ENCODE results near the gene ACOT13.

Gene ACOT13

GRCh38 chr6:24664046-24664987, 2.6 kb upstream of the ACOT13 start:
- no peaks in the 10 kb centered on the region for H3K27me3 ChIP-seq (ENCODE audit: control insufficient read depth in 1 of 2, insufficient read depth in 1 of 2, low read length in 2 of 2)
- no peak overlapping the region for H4K8ac ChIP-seq (ENCODE audit: low read length)
- H3K4me1 ChIP-seq (ENCODE audit: control insufficient read depth, insufficient read depth, low read depth, low read length) = peaks cover 7% of the 10 kb centered on the region
- no peak overlapping the region for H3K23ac ChIP-seq (ENCODE audit: low read length in 2 of 2)
- no peak overlapping the region for H3K14ac ChIP-seq (ENCODE audit: low read length in 2 of 2)
- no peak overlapping the region for H3K27ac ChIP-seq (ENCODE audit: low read length, poor library complexity, severe bottlenecking)
- H2AK5ac ChIP-seq (ENCODE audit: low read length, severe bottlenecking) = no peak overlapping the region
- no peak overlapping the region for H2BK120ac ChIP-seq (ENCODE audit: low read depth, low read length)
- H3K4ac ChIP-seq (ENCODE audit: low read depth in 1 of 2, low read length in 2 of 2) = no peak overlapping the region
- DNase-seq = no peak
- H3K4me3 ChIP-seq (ENCODE audit: insufficient read depth in 1 of 2, low read depth in 1 of 2, low read length in 2 of 2) = peak overlapping the region in 1 of 2 experiments; percentile 98
- no peak overlapping the region for H2BK15ac ChIP-seq (ENCODE audit: low read depth, poor library complexity, severe bottlenecking)
- no peak overlapping the region for H3K18ac ChIP-seq (ENCODE audit: low read depth in 1 of 2, low read length in 2 of 2)
- H3K9me3 ChIP-seq (ENCODE audit: control insufficient read depth, low read length) = no peaks in the 10 kb centered on the region
- H3K4me2 ChIP-seq (ENCODE audit: low read length, poor library complexity, severe bottlenecking) = no peak overlapping the region
- peak overlapping the region; percentile 96 for H3K9ac ChIP-seq (ENCODE audit: low read length)
- peaks cover 6 to 47% of the 10 kb centered on the region in 2 experiments for H3K36me3 ChIP-seq (ENCODE audit: control insufficient read depth in 1 of 2, insufficient read depth in 2 of 2, low read depth in 1 of 2, low read length in 2 of 2)
- H2BK12ac ChIP-seq (ENCODE audit: low read length in 2 of 2) = no peak overlapping the region
- no peak overlapping the region for H2AFZ ChIP-seq (ENCODE audit: low read depth, low read length)
- no peak overlapping the region for H2BK5ac ChIP-seq (ENCODE audit: low read depth, low read length, poor library complexity, severe bottlenecking)
- H3K79me1 ChIP-seq (replicated peaks; ENCODE audit: low read length, poor library complexity, severe bottlenecking) = peaks cover 25% of the 10 kb centered on the region
- WGBS = 97% methylated on average over 6 of the region's 7 CpGs
- H4K91ac ChIP-seq (ENCODE audit: low read length) = no peak overlapping the region

- Histone ChIP-seq H2BK120ac (ENCODE audit: low read depth, low read length) (no peak overlapping the region), H3K36me3 (ENCODE audit: control insufficient read depth in 1 of 2, insufficient read depth in 2 of 2, low read depth in 1 of 2, low read length in 2 of 2) (peaks cover 6 to 39% of the 10 kb centered on the region in 2 experiments), H2AFZ (ENCODE audit: low read depth, low read length) (peak overlapping the region; percentile 97), H3K23ac (ENCODE audit: low read length in 2 of 2) (peak overlapping the region in 1 of 2 experiments; percentile 92), H4K8ac (ENCODE audit: low read length) (peak overlapping the region; percentile 98), H3K18ac (ENCODE audit: low read depth in 1 of 2, low read length in 2 of 2) (peak overlapping the region; percentile 93 to 96), H3K9ac (ENCODE audit: low read length) (peak overlapping the region; percentile 96), H3K4me1 (ENCODE audit: control insufficient read depth, insufficient read depth, low read depth, low read length) (peaks cover 7% of the 10 kb centered on the region), H3K14ac (ENCODE audit: low read length in 2 of 2) (peak overlapping the region in 1 of 2 experiments; percentile 96), H2BK15ac (ENCODE audit: low read depth, poor library complexity, severe bottlenecking) (peak overlapping the region; percentile 41), H3K79me1 (replicated peaks; ENCODE audit: low read length, poor library complexity, severe bottlenecking) (peaks cover 22% of the 10 kb centered on the region), H3K4ac (ENCODE audit: low read depth in 1 of 2, low read length in 2 of 2) (peak overlapping the region; percentile 75 to 94), H2AK5ac (ENCODE audit: low read length, severe bottlenecking) (no peak overlapping the region), H3K4me3 (ENCODE audit: insufficient read depth in 1 of 2, low read depth in 1 of 2, low read length in 2 of 2) (peak overlapping the region; percentile 93 to 98), H3K27me3 (ENCODE audit: control insufficient read depth in 1 of 2, insufficient read depth in 1 of 2, low read length in 2 of 2) (no peaks in the 10 kb centered on the region), H2BK5ac (ENCODE audit: low read depth, low read length, poor library complexity, severe bottlenecking) (no peak overlapping the region), H3K27ac (ENCODE audit: low read length, poor library complexity, severe bottlenecking) (peak overlapping the region; percentile 91), H2BK12ac (ENCODE audit: low read length in 2 of 2) (peak overlapping the region in 1 of 2 experiments; percentile 70), H3K9me3 (ENCODE audit: control insufficient read depth, low read length) (peaks cover 7% of the 10 kb centered on the region), H3K4me2 (ENCODE audit: low read length, poor library complexity, severe bottlenecking) (peak overlapping the region; percentile 86), H4K91ac (ENCODE audit: low read length) (peak overlapping the region; percentile 30)
- under 1% methylated on average over 26 of the region's 26 CpGs for WGBS
- DNase-seq = peak; percentile 54
These were observed 708 bp upstream of the ACOT13 start for GRCh38 chr6:24666097-24666640.

- peak overlapping the region; percentile 45 for H3K4me2 ChIP-seq (ENCODE audit: low read length, poor library complexity, severe bottlenecking)
- peaks cover 20% of the 10 kb centered on the region for H3K79me1 ChIP-seq (replicated peaks; ENCODE audit: low read length, poor library complexity, severe bottlenecking)
These were observed 514 bp downstream of the ACOT13 start for GRCh38 chr6:24667378-24667803.

More at GRCh38 chr6:24667378-24667803, 514 bp downstream of the ACOT13 start:
- H3K14ac ChIP-seq (ENCODE audit: low read length in 2 of 2) = no peak overlapping the region
- H3K27me3 ChIP-seq (ENCODE audit: control insufficient read depth in 1 of 2, insufficient read depth in 1 of 2, low read length in 2 of 2) = no peaks in the 10 kb centered on the region
- H2BK120ac ChIP-seq (ENCODE audit: low read depth, low read length) = no peak overlapping the region
- peaks cover 7% of the 10 kb centered on the region for H3K9me3 ChIP-seq (ENCODE audit: control insufficient read depth, low read length)
- no peak for DNase-seq
- H3K18ac ChIP-seq (ENCODE audit: low read depth in 1 of 2, low read length in 2 of 2) = peak overlapping the region; percentile 23 to 96
- peak overlapping the region; percentile 96 for H3K9ac ChIP-seq (ENCODE audit: low read length)
- peak overlapping the region in 1 of 2 experiments; percentile 88 for H3K4ac ChIP-seq (ENCODE audit: low read depth in 1 of 2, low read length in 2 of 2)
- peak overlapping the region; percentile 72 for H2AFZ ChIP-seq (ENCODE audit: low read depth, low read length)
- peak overlapping the region; percentile 71 for H2BK5ac ChIP-seq (ENCODE audit: low read depth, low read length, poor library complexity, severe bottlenecking)
- H2BK15ac ChIP-seq (ENCODE audit: low read depth, poor library complexity, severe bottlenecking) = no peak overlapping the region
- peaks cover 5 to 29% of the 10 kb centered on the region in 2 experiments for H3K36me3 ChIP-seq (ENCODE audit: control insufficient read depth in 1 of 2, insufficient read depth in 2 of 2, low read depth in 1 of 2, low read length in 2 of 2)
- no peak overlapping the region for H2BK12ac ChIP-seq (ENCODE audit: low read length in 2 of 2)
- H3K27ac ChIP-seq (ENCODE audit: low read length, poor library complexity, severe bottlenecking) = peak overlapping the region; percentile 90
- 41% methylated on average over 2 of the region's 9 CpGs for WGBS
- no peak overlapping the region for H2AK5ac ChIP-seq (ENCODE audit: low read length, severe bottlenecking)
- peaks cover 5% of the 10 kb centered on the region for H3K4me1 ChIP-seq (ENCODE audit: control insufficient read depth, insufficient read depth, low read depth, low read length)
- no peak overlapping the region for H4K91ac ChIP-seq (ENCODE audit: low read length)
- H4K8ac ChIP-seq (ENCODE audit: low read length) = no peak overlapping the region
- no peak overlapping the region for H3K23ac ChIP-seq (ENCODE audit: low read length in 2 of 2)
- H3K4me3 ChIP-seq (ENCODE audit: insufficient read depth in 1 of 2, low read depth in 1 of 2, low read length in 2 of 2) = peak overlapping the region; percentile 93 to 98

Measured in mesenchymal stem cell (in vitro differentiated cells and primary cell).